DMS79 (cell line): ENCODE results near the gene LRRC28.

ENCODE experiments used
- DNase-seq: peaks from one replicate; lab custom pipeline; 2025; lab: John Stamatoyannopoulos, UW

Gene LRRC28

DNA sequence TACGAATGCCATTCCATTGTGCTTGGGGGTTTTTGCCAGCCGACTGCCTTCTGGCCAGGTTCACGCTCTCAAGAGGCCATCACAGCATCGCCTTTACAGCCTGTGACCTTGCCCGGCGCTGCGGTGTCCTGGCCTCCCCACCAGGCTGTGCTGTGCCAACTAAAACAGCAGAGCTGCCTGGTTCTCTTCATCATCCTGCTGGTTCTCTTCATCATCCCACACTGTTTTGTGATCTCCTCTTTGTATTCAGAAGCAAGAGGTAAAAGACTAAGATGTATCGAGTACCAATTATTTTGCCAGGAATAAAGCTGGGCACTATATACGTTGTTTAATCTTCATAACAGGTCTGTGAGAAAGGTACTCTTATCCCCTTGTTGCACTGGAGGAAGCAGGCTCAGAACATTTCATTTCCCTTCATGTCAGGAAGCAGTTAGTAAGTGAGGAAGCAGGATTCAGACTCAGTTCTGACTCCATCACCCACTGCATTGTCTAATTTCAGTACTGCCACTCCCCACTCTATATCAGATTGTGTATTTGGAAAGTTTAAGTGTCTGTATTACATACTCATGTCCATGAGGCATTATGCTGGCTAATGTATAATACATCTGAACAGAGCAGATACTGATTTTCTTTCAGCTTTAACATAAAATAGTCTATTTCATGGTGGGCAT is 92.7 kb downstream of the LRRC28 start:
- DNase-seq, result no peak

GRCh38 chr15:99344639-99345038 is 93.4 kb downstream of the LRRC28 start:
- DNase-seq, result no peak

- DNase-seq, result no peak
Observed at GRCh38 chr15:99345242-99345641, 94.0 kb downstream of the LRRC28 start.

DNA sequence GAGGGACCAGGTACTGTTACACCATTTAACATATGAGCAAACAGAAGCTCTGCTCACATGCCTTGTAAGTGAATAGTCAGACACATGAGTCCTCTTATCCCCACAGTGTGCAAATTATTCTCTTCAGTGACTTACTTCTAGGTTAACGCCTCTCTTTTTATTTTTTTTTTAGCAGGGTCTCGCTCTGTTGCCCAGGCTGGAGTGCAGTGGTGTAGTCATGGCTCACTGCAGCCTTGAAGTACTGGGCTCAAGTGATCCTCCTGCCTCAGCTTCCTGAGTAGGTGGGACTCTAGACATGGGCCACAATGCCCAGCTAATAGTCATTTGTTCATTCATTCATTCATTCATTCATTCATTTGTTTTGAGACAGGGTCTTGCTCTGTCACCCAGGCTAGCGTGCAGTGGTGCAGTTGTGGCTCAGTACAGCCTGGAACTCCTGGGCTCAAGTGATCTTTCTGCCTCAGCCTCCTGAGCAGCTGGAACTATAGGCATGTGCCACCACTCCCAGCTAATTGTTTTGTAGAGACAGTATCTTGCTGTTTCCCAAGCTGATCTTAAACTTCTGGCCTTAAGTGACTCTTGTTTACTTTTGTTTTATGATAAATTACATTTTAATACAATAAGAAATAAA is 94.7 kb downstream of the LRRC28 start:
- no peak for DNase-seq

- no peak for DNase-seq
Observed at GRCh38 chr15:99347574-99347973, 96.3 kb downstream of the LRRC28 start.

- DNase-seq, result no peak
Observed at GRCh38 chr15:99348412-99348811, 97.1 kb downstream of the LRRC28 start.

DNA sequence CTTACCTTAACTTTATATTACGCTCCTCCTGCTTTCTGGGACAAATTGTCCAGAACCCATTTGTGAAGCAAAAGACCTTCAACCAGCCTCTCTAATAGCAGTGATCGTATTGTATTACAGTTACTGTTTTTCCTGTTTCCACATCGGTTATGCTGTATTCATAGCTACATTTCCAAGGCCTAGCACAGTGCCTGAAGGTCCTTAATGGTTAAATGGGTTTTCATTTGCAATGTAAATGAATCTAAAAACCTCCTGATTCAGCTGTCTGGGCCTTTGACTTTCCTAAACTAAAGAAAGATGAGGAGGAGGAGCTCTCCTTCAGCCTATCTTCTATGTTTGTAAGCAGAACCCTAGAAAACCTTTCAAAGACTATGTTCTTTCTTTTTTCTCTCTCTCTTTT is 99.1 kb downstream of the LRRC28 start:
- DNase-seq, result no peak

DNA sequence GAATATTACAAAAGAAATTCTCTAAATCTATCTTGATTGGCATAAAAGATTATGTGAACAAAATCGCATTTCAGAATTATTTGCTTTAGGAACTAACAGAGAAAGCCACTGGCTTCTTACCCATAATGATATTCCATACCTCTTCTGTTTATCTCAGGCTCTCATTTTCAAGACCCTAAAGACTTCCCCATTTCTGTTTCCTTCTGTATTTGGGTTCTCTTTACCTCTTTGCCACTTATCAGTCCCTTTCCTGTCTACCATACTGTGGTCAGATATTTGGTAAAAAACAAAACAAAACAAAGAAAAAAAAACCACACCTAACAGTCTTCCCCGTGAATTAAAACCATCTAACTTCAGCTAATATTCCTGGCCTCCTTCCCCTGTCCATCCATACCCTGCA is 108.5 kb downstream of the LRRC28 start:
- DNase-seq, result no peak

DNA sequence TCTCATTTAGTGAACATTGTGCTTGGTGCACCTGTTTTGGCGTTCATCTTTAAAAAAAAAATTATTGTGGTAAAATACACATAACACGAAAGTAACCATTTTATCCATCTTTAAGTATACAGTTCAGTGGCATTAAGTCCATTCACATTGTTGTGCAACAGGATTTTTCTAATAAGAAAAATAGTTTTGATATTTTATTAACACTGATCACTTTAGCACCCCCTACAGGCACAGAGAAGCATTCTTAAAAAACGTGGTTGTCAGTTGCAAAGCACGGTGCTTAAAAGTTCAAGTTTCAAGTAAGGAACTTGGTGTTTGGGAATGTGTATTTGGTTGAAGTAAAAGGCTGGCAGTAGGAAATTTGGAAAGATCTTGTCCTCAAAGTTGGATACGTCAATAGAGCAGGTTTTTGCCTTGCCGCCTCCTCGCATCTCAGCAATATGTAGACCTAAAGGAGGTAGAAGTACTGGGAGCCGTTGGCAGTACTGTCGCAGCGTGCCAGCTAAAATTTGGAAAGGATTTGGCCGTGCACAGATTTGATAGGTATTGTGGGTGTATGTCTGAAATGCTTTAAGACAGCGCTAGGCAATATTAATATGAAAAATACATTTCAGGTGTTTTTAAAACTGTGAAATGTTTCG is 110.4 kb downstream of the LRRC28 start:
- DNase-seq, result no peak

GRCh38 chr15:99365242-99365641 is 114.0 kb downstream of the LRRC28 start:
- no peak for DNase-seq

DNA sequence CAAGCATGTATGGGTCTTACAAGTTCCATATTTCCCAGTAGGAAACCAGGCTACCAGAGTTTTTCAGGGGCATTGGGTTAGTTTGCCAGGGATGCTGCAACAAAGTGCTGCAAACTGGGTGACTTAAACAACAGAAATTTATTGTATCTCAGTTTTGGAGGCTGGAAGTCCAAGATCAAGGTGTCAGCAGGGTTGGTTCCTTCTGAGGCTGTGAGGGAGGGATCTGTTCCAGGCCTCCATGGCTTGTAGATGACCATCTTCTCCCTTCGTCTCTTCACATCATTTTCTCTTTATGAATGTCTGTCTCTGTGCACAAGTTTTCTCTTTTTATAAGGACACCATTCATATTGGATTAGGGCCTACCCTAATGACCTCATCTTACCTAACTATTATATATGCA is 114.7 kb downstream of the LRRC28 start:
- no peak for DNase-seq

DNA sequence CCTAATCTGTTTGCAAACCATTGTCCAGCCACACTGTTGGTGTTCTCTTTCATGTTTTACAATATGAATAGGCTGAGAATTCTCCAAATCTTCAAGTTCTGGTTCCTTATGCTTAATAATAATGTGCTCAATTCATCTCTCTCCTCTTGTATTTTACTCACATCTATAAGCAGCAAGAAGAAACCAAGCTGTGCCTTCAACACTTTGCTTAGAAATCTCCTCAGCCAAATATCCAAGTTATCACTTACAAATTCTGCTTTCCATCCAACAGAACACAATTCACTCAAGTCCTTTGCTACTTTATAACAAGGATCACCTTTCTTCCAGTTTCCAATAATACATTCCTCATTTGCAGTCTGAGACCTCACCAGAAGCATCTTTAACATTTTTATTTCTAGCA is 117.5 kb downstream of the LRRC28 start:
- no peak for DNase-seq

GRCh38 chr15:99369196-99369595 is 117.9 kb downstream of the LRRC28 start:
- DNase-seq, result no peak

DNA sequence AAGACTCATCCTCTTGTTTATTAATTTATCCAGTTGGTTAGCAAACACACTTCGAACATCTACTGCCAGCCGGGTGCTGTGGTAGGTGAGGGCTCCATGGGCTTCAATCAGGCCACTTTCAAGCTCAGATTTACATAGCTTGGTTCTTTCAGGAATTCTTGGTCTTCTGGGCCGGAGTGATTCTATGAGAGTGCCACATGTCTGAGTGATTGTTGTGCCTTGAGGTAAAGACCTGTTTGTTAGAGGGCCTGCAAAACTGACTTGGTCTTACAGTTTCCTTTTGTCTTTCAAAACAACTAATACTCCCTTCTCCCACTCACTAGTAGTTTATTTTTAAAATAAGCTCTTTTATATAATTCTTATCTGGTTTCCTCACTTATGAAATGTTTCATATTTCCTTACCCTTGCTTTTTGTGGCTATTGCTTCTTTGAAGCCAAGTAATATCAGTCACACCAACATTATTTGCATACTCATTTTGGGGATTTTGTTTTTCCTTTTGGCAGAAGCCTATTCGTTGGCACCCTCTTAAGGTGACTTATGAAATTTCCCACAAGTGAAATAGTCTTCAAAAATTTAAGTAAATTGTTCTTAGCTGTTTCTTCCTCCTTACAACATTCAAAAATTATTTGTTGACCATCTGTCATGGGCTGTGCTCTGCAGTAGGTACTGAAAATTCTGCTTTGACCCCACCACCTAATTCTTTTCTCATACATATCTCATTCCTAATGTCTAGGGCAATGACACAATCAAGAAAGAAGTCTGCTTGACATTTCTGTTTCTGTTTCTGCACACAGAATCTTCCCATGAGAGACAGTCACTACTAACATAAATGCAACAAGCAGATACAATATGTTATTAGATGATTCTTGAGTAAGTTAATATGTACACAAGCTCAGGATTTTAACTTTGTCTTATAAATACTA is 120.2 kb downstream of the LRRC28 start:
- no peak for DNase-seq

DNA sequence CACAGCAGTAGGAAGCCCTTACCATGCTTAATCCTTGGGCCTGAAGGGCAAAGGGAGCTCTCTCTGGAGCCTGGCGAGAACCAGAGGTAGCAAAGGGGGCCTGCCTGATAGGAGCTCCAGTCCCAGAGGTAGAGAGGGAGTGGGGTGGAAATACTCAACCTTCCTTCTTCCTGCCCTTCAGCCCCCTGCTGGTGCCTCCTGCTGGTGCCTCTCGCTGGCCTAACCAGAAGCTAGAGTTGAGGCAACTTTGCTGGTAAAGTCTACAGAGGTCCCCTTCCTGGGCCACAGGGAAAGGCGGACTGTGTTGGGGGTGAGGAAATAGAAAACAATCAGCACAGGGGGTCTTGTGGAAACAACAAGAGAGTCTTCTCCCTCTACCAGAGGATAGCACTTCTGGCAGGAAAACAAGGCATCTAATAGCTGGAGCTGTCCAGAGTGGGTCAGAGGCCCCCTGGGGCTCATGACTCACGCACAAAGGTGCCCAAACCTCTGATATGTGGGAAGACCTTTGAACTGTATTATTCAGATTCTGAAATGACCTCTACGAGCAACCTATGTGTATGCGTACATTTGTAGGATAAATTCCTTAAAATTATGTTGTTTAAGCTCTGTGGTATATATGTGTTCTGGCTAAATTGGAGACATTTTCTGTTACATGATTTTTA is 133.9 kb downstream of the LRRC28 start:
- DNase-seq, result no peak

DNA sequence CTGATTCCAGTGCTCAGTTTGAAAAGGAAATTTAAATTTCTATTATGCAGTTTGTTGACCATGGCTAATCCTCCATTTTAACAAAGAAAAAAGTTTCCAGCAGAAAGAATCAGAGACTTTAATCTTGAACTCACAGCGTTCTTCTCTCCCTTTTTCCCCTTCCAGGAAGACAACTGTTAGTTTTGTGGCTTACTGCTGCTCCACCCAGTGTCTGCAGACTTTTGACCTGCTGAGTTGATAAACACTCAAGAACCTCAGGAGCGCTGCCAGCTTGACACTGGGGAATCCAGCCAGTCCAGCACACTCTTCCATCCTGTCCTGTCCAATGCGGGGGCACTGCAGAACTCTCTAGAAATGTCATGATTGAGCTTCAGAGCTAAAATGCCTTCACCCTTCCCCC is 134.6 kb downstream of the LRRC28 start:
- no peak for DNase-seq

- DNase-seq, result no peak
Observed at GRCh38 chr15:99386391-99386790, 135.1 kb downstream of the LRRC28 start.

GRCh38 chr15:99387421-99388168 is 136.3 kb downstream of the LRRC28 start:
- no peak for DNase-seq

GRCh38 chr15:99390667-99391066 is 139.4 kb downstream of the LRRC28 start:
- no peak for DNase-seq

DNA sequence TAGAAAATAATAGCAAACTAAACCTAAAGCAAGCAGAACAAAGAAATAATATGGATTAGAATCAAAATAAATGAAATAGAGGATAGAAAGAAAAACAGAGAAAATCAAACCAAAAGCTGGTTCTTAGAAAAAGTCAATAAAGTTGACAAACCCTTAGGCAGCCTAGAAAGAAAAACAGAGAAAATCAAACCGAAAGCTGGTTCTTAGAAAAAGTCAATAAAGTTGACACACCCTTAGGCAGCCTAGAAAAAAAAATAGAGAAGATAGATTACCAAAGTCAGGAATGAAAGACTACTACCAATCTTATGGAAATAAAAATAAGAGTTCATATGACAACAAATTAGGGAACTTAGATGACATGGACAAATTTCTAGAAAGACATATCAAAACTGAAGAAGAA is 142.4 kb downstream of the LRRC28 start:
- DNase-seq, result no peak

GRCh38 chr15:99396375-99396774 is 145.1 kb downstream of the LRRC28 start:
- DNase-seq, result no peak
